Measurements from ENCODE around the gene STX4.

The STX4 gene

GRCh38 chr16:31083556-31083955 lies 50.2 kb downstream of the STX4 start:
- DNase-seq (ENCODE audit: low read depth in 2 of 2) = no peak

GRCh38 chr16:31083981-31084380 lies 50.6 kb downstream of the STX4 start:
- DNase-seq (ENCODE audit: low read depth in 2 of 2) = no peak

- no peak for DNase-seq (ENCODE audit: low read depth in 2 of 2)
Measured at GRCh38 chr16:31084584-31085302, 51.4 kb downstream of the STX4 start.

GRCh38 chr16:31085411-31085810 lies 52.1 kb downstream of the STX4 start:
- no peak for DNase-seq (ENCODE audit: low read depth in 2 of 2)

- no peak for DNase-seq (ENCODE audit: low read depth in 2 of 2)
Measured at GRCh38 chr16:31085873-31086628, 52.7 kb downstream of the STX4 start.

- no peak for DNase-seq (ENCODE audit: low read depth in 2 of 2)
Measured at GRCh38 chr16:31086629-31086906, 53.2 kb downstream of the STX4 start.

- DNase-seq (ENCODE audit: low read depth in 2 of 2) = no peak
Measured at GRCh38 chr16:31087481-31087880, 54.1 kb downstream of the STX4 start.

- DNase-seq (ENCODE audit: low read depth in 2 of 2) = no peak
Measured at GRCh38 chr16:31087971-31088370, 54.6 kb downstream of the STX4 start.

- no peak for DNase-seq (ENCODE audit: low read depth in 2 of 2)
Measured at GRCh38 chr16:31088459-31089183, 55.3 kb downstream of the STX4 start, which contains the start of gene PRSS53. PRSS53 (minus strand) TSS chr16:31088943; CDS start chr16:31088809, 134 bp downstream.

- DNase-seq (ENCODE audit: low read depth in 2 of 2) = no peak
Measured at GRCh38 chr16:31089199-31089598, 55.8 kb downstream of the STX4 start.

All from fibroblast of skin of left quadriceps (primary cell).